GM19035 (cell line): ENCODE measurements around the gene INSYN2A.

ENCODE experiments used
- ATAC-seq: cut with Tn5 transposase; IDR thresholded peaks from one replicate; pipeline ENCODE4 v1.9.1; 2021; ENCODE audit not compliant: unreplicated experiment

Gene INSYN2A

DNA sequence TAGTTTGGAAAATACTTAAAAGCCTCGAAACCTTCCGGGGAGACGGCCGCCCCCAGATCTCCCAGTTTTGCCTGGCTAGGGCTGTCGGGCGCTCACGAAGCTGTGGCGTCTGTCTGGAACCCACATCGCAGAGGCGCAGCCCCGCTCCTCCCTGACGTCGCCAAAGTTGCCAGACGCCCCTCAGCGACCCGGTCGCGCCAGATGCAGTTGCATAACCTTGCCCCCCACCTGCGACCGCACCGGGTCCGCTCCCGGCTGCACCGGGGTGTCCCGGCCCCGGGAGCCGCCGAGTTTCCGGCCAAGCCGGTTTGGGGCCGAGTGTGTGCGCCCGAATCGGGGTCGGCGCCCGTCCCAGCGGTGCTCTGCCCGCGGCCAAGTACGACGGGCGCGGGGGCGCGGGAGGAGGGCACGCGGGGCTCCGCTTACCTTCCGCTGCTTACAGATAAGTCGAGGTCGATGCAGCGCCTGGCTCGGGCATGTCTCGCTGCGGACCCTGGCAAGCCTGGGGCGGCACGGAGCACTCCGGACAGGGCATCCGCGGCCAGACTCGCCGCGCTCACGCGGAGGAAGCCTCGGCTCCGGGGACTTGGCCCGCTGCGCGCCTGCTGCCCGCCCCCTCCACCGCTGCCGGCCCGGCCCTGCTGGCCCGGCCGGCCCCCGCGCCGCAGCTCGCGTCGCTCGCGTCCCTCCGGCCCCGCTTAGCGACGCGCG lies 665 bp downstream of the INSYN2A start:
- ATAC-seq = no peak

DNA sequence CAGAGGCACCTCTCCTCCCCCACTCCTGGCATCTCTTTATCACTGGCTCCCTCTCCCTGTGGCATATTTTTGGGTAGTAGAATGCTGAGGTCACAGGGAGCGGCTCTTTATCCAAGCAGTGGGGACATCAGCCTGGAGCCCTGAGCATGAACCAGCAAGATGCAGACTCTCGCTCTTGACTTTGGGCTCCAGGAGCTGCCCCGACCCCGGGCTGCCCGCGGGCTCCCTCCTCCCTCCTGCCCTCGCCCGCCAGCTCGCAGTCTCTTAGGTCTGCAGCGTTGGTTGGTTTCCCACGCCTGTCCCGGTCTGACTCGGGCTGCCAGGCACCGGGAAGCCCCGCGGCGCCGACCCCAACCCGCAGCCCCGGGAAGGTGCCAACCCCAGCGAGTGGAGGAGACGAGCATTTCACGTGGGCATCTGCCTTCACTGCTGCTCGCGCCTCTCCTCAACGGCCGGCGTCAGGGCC lies 1.3 kb downstream of the INSYN2A start:
- ATAC-seq = no peak

DNA sequence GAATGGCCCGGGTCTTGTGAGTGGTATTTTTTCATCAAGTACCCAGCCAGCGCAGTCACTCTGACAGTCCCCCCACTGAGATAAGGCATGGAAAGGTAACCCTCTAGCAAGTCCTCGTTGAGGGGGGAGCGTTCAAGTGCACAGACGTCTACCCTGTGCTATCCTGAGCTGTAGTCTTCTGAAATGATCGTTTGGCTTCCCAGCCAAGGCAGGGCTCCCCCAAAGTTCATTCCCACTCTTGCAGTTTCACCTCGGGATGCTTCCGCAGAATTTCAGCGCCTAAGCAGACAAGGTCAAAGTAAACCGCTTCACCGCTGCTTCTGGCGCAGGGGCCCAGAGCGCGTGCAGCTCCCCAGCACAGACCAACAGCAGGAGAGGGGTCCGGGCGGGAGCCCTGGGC lies 1.8 kb downstream of the INSYN2A start:
- no peak for ATAC-seq

- no peak for ATAC-seq
Observed at GRCh38 chr10:127194111-127194510, 2.3 kb downstream of the INSYN2A start.

- no peak for ATAC-seq
Observed at GRCh38 chr10:127193125-127193524, 3.3 kb downstream of the INSYN2A start.

DNA sequence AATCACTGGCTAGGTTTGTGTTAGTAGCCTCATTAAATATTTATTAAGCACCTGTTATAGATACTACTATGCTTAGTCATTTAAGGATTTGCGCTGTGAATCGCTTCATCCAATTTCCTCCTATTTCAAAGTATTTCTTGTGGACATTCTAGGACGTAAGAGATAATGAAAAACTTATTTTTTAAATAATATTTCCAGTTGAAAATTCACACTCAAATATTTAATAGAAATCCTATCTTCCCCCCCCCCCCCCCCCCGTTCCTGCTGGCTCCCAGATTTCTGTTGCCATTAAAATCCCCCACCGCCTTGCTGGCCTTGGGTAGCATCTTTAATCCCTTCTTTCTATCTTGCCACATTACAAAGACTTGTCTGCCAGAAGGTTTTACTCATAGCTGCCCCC lies 6.0 kb downstream of the INSYN2A start:
- ATAC-seq = no peak

DNA sequence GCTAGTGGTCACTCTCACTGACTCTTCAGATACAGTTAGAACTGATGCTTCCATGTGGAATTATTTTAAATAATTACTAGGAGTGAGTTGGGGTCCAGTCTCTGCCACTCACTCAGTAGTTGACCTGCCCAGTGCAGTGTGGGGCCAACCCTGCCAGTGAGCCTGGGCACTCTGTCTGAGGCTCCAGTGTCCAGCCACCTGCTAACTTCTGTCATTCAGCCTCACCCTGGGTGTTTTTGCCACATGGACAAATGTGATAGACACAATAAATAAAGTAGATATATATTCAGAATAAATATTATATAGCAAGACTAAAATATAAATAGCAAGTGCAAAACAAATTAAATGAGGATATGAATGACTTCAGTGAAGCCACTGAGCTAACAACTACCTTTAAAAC lies 7.2 kb downstream of the INSYN2A start:
- ATAC-seq = no peak

- ATAC-seq = no peak
Observed at GRCh38 chr10:127186813-127187212, 9.6 kb downstream of the INSYN2A start.

GRCh38 chr10:127184582-127184981 lies 11.8 kb downstream of the INSYN2A start:
- ATAC-seq = no peak

- no peak for ATAC-seq
Observed at GRCh38 chr10:127182161-127182560, 14.2 kb downstream of the INSYN2A start.

GRCh38 chr10:127179612-127180250 lies 16.7 kb downstream of the INSYN2A start:
- no peak for ATAC-seq

DNA sequence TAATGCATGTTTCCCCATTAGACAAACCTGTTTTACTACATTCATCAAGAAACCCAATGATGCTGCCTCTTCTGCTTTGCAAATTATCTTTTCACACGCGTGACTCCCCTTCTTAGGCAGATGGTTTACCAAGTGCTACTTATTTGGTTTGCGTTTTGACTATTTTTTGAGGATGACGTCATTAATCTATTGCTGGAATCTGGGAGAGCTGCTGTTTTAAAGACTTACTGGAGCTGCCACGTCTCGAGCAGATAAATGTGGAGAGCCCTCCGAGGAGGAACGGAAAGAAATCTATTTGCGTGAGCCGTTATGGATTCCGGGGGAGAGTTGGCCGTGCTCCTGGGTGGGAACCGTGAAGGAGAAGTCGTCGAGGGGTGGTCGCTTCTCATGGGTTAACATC lies 19.7 kb downstream of the INSYN2A start:
- no peak for ATAC-seq

GRCh38 chr10:127175357-127176110 lies 20.9 kb downstream of the INSYN2A start:
- no peak for ATAC-seq

GRCh38 chr10:127174866-127175265 lies 21.5 kb downstream of the INSYN2A start:
- ATAC-seq = no peak

DNA sequence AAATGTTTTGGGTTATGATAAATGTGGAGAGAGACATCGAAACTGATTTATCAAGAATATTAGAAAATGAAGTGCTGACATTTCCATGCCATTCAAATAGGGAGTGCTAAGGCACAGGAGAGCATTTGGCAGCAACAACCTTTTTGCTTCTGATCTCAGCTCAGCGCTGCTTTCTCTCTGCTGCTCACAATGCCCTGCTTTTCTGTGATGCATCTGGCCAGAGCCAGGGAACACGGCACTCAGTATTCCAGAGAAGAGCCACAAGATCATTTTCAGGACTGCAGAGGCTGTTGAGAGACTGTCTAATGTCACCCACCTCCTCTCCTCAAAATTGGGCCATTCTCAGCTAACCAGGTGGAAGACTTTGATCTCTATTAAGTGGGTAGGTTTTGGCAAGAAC lies 28.1 kb downstream of the INSYN2A start:
- ATAC-seq = no peak

- ATAC-seq = no peak
Observed at GRCh38 chr10:127162841-127163240, 33.5 kb downstream of the INSYN2A start.

DNA sequence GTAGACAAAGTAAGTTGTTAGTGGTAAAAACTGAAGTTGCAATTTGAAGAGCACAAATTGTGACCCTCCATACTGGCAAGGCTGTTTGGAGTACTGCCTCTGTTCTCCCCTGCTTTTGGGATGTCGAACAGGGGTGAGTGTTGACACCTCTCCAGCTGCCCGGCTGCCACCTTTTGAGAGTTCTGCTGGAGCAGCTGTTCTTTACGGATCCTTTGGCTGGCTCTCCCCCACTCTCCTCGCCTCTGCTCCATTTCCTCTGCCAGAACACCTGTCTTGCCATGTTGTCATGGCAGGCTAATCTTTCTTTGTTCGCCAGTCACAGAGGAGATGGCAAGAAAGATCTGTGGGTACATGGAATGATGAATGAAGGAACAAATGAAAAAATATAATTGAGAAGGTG lies 34.9 kb downstream of the INSYN2A start:
- ATAC-seq = no peak

DNA sequence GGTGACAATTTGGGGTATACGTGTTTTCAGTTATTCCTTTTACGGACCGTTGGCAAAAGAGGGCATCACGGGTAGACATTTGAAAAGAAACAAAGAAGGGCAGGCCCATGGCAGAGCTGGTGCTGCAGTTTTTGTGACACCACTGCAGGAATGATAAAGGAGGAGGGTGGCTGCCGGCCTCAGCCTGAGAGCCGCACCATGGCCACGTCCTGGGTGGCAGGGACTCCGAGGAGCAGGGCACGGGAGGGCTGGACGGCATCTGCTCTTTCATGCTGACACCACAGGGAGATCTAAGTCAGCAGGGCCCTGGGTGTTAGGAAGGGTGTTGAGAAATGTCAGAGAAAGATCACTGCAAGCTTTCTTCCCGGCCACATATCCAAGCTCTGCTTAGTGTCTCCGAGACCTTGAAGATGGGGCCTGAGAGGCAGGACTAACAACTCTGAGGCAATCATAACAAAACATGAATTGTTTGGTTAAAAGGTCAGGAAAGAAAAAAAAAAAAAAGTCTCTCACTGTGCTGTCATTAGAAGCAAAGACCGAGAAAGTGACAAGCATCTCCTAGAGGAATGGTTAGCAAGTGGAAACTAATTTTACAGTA lies 36.6 kb downstream of the INSYN2A start:
- no peak for ATAC-seq

GRCh38 chr10:127158662-127159061 lies 37.7 kb downstream of the INSYN2A start:
- no peak for ATAC-seq

GRCh38 chr10:127157506-127158200 lies 38.7 kb downstream of the INSYN2A start:
- no peak for ATAC-seq

- ATAC-seq = no peak
Observed at GRCh38 chr10:127157089-127157488, 39.3 kb downstream of the INSYN2A start.
